OCI-LY3 (cell line): Measurements from ENCODE around the gene EBI3.
"Not testable (repeated sequence)": the region's sequence is repeated elsewhere in the genome, so short reads cannot be mapped to it uniquely, and the experiment has no call there.

ENCODE experiments used
- CTCF ChIP-seq: fragments of 200-600, 300-600 bp; sonication (generic); IDR thresholded peaks from 2 replicates; pipeline ENCODE4 v1.5.1; 2014; ENCODE audit warnings: antibody characterized with exemption, low read length, low read depth
- EZH2phosphoT487 ChIP-seq: fragments of 200-600 bp; shearing (Covaris generic); IDR thresholded peaks from 2 replicates; pipeline ENCODE4 v1.6.1; 2018; ENCODE audit warnings: antibody characterized with exemption, mixed run types, low read depth

- not testable (repeated sequence) for TF ChIP-seq CTCF, EZH2phosphoT487
Observed at GRCh38 chr19:4286141-4286540, 56.8 kb downstream of the EBI3 start.
